NCI-H1417 treated with DMSO at 0.1 percent for 48 hours (cell line): ENCODE measurements around the gene CEMP1.
"Not testable (repeated sequence)": the region's sequence is repeated elsewhere in the genome, so short reads cannot be mapped to it uniquely, and the experiment has no call there.

ENCODE experiments used
- DNase-seq: peaks from one replicate; lab custom pipeline; 2025; lab: John Stamatoyannopoulos, UW

Gene CEMP1

GRCh38 chr16:2535625-2536013 lies 4.4 kb upstream of the CEMP1 start:
- DNase-seq, result no peak

- not testable (repeated sequence) for DNase-seq
These were observed 3.1 kb upstream of the CEMP1 start for GRCh38 chr16:2534335-2534734.

DNA sequence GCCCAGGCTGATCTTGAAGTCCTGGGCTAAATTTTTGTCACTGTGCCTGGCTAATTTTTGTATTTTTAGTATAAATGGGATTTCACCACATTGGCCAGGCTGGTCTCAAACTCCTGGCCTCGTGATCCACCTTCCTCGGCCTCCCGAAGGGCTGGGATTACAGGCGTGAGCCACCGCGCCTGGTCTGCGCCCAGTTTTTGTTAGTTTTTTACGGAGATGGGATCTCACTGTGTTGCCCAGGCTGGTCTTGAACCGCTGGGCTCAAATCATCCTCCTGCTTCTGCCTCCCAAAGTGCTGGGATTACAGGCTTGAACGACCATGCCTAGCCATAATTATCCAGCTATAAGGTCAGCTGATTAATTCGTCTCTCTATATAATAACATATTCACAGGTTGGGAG lies 2.7 kb upstream of the CEMP1 start:
- no peak for DNase-seq

DNA sequence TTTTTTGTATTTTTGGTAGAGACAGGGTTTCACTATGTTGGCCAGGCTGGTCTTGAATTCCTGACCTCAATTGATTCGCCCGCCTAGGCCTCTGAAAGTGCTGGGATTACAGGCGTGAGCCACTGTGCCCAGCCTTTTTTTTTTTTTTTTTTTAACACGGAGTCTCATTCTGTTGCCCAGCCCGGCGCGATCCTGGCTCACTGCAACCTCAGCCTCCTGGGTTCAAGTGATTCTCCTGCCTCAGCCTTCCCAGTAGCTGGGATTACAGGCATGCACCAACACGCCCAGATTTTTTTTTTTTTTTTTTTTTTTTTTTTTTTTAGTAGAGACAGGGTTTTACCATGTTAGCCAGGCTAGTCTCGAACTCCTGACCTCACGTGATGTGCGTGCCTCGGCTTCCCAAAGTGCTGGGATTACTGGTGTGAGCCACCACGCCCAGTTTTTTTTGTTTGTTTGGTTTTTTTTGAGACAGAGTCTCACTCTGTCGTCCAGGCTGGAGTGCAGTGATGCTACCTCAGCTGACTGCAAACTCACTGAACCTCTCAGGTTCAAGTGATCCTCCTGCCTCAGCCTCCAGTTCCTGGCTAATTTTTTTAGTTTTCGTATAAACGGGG lies 2.0 kb upstream of the CEMP1 start:
- DNase-seq, result not testable (repeated sequence)

GRCh38 chr16:2532494-2533141 lies 1.4 kb upstream of the CEMP1 start:
- DNase-seq, result peak; percentile 1

DNA sequence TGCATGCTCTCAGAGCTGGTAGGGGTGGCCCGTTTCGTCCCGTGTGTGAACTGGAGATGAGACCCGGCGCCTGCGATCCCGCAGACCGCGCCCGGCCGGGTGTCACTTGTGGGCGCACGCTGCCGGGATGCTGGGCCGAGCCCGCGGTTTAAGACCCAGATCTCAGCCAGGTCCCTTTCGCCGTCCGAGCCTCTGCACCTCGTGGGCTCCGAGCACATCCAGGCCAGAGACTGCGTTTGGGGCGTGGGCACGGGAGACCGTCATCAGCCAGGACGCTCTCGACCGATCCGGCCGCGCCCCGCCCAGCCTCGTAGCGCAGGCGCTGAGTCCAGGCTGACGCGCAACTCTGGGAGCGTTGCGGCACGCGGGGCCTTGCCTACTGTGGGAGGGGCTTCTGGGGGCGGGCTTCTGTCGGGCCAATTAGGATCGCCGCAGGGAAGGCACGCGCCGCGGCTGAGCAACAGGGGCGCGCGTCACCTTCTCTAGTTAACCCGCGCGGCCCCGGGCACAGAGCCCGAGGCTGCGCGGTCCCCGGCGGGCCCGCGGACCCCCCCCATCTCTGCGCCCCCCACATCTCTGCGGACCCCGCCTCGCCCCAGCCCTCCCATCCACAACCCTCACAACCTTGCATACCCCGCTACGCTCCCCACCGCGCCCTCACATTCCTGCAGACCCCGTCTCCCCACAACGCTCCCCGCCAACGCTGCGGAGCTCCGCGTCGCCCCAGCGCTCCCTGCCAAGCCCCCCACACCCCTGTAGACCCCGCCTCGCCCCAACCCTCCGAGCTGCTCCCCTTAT lies 687 bp upstream of the CEMP1 start:
- peak; percentile 47 for DNase-seq

DNA sequence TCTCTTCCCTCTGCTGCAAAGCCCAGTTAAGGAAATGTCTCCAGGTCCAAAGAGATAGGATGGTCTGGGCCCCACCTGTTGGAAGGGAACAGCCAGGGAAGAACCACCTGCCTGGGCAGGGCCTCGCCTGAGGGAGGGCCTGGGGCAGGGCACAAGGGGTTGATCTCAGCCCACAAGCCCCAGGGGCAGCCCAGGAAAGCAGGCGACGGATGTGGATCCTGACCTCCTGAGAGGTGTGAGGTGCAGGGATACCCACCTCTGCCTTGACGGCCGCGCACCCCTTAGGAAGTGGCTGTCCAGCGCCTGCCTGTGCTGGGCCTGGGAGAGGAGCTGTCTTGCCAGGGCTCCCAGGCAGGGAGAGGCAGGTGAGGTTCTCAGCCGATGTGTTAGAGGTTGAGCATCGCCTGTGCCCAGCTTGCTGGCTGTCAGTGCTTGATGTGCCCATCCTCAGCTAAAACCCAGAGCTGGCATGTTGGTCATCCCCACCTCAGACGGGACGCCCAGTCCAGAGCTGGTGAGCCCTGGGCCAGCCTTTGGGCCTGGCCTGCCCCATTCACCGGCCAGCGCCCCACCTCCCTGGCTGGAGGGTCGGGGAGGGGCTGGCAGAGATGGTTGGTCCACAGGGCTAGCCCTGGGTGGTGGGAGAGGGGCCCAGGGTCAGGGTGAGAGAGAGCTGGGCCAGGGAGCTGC lies 434 bp downstream of the CEMP1 start:
- no peak for DNase-seq

- no peak for DNase-seq
These were observed 1.1 kb downstream of the CEMP1 start for GRCh38 chr16:2529961-2530628.

DNA sequence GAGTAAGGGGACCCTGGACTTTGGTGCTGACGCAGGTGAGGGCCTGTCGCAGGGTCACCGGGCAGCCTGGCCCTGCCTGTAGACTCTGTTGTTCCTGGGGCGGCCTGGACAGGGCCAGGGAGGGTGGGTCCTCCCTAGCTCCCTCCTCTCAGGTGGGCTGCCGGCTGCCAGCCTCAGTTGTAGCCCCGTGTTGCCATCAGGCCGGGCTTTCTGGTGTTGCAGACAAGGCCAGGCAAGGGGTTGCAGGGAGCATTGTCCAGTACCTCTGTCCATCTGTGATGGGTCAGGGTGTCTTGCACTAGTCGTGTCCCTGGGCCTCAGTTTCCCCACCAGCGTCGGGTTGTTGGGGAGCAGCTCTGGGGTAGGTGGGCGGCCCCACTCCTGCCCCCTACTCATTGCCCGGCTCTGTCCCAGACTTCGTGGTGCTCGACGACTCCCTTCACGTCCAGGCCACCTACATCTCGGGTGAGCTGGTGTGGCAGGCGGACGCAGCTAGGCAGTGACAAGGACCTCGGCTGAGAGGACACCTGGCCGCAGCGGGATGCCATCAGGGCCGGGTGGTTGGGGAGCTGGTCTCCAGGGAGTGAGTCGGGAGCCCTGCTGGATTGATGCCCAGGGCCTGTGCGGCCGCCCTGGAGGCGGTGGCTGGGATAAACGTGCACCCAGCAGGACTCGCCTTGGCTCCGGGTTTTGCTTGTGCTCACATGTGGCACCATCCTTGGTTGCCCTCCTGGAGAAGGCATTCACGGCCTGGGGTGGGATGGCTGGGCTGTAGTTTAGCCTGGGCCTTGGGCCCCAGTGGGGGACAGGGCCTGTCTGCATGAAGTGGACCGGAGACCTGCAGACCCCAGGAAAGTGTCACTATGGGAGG lies 1.9 kb downstream of the CEMP1 start:
- no peak for DNase-seq

DNA sequence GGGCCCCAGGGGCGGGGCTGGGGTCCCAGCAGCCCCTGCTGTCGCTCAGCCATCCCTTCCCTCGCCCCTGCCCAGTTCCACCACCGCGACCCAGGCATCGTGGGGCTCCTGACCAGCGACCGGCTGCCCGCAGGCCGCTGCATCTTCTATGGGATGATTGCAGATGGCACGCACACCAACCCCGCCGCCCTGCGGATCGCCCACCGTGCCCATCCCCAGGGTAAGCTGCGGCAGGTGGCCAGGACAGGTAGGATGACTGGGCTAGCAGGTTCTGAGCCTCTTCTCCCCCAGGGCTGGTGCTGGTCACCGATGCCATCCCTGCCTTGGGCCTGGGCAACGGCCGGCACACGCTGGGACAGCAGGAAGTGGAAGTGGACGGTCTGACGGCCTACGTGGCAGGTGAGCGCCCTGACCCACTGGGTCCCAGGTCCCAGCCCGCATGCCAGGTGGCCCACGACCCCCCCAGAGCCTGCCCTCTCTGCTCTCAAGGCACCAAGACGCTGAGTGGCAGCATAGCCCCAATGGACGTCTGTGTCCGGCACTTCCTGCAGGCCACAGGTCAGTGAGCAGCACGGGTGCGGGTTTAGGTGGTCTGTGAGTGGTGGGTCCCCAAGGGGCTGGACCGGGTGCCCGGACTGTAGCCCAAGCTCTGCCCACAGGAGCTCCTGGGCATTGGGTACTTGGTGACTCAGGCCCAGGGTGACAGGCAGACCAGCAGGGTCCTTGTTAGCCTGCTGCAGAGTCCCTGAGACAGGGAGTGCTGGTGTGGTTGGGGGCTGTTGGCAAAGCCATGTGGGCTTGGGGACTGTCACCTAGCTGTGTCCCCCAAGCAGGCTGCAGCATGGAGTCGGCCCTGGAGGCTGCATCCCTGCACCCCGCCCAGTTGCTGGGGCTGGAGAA lies 2.8 kb downstream of the CEMP1 start:
- no peak for DNase-seq

DNA sequence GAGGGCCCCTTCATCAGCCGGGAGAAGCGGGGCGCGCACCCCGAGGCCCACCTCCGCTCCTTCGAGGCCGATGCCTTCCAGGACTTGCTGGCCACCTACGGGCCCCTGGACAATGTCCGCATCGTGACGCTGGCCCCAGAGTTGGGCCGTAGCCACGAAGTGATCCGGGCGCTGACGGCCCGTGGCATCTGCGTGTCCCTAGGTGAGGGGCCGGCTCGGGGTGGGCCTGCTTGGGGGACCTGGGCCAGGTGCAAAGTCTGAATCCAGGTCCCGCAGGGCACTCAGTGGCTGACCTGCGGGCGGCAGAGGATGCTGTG lies 3.5 kb downstream of the CEMP1 start:
- DNase-seq, result no peak

DNA sequence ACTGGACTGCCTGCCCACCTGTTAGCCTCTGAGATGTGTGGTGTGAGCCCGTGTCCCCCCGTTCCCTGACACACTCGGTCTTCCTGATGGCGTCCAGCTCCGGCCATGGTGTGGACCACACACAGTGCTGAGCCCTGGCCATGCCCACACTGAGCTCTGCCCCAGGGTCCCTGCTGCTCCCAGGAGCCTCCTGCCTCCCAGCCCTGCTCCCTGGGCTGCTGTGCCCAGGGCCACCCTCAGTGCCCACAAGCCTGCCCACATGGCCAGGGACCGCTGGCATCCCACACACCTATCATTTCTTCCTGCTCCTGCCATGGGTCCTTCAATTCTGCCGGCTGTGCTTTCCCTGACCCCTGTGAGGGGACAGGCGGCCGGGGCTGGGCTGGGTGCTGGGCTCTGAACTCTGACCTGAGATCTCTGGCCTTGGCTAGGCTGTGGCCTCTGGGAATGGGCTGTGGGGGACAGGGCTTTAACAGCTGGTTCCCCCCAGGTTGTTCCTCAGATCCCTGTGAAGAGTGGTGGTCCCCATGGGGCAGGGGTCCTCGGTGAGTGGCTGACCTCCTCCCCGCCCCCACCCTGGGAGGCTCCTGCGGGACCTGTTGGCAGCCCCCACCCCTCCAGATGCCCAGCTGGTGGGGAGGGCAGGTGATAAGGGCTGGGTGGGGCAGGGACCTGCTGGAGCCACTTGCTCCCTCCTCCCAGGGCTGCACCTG lies 4.0 kb downstream of the CEMP1 start:
- DNase-seq, result no peak

GRCh38 chr16:2526135-2526534 lies 5.1 kb downstream of the CEMP1 start:
- DNase-seq, result no peak

GRCh38 chr16:2524339-2524938 lies 6.8 kb downstream of the CEMP1 start:
- DNase-seq, result no peak

DNA sequence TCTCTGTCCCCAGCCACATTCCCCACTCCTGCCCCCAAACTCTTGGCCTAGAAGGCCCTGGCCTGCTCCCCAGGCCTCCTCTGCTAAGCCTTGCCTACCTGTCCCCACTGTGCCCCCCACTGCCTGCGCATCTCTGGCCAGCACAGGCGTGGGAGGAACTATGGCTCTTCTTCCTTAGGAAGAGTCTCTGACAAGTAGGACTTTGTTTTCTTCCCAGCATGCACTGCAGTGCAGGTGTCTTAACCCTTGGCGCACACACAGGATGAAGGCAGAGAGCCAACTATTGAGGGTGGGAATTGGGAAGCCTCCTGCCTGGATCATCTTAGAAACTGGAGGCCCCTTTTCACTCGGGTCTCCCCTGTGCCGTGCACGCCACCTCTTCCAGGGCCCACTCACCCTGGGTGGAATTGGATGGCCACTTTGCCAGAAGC lies 7.4 kb downstream of the CEMP1 start:
- no peak for DNase-seq

DNA sequence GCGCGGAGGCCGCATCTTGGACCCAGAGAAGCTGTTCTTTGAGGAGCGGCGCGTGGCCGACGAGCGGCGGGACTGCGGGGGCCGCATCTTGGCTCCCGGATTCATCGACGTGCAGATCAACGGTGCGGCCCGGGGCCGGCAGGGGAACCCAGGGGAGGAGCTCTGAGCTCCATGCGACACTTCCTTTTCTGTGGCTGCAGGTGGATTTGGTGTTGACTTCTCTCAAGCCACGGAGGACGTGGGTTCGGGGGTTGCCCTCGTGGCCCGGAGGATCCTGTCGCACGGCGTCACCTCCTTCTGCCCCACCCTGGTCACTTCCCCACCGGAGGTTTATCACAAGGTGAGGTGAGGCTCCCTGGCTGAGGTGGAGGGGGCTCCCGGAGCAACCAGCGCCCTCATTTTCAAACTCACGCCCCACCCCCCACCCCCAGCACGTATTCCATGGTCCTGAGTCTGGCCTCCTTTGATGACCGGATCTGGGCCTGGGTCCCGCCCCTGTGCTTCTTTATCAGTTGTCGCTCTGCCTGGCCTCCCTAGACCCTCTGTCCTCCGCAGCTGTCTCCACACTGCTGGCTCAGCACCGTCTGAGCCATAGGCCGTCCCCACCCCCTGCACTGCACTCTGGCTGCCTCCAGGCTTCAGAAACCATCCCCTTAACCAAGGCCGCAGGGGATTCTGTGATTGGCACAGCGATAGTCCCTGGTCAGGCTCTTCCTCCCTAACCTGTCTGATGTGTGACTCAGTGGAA lies 10.2 kb downstream of the CEMP1 start:
- no peak for DNase-seq

DNA sequence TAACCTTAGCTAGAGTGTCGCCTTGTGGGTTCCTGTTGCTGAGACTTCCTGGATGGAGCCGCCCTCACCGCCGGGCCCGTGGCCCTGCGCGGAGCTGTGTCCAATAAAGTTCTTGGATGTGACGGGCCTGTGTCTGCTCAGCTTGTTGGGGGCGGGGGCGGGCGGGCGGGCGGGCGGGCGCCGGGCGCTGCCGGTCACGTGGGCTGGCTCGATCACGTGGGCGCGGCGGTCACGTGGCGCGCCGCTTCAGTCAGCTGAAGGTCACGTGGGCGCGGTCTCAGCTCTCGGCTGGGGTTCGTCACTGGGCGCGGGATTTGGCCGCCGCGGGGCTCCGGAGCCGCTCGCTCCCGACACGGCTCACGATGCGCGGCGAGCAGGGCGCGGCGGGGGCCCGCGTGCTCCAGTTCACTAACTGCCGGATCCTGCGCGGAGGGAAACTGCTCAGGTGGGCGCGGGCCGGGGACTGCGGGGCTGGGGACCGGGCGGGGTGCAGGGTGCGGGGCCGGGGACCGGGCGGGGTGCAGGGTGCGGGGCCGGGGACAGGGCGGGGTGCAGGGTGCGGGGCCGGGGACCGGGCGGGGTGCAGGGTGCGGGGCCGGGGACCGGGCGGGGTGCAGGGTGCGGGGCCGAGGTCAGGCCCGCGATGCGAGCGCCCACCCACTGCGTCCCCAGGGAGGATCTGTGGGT lies 11.0 kb downstream of the CEMP1 start, which contains the start of gene AMDHD2:
Gene AMDHD2, plus strand, starts transcription at position 275 of the 687 bp plus-strand sequence. Its CDS starts 88 bp downstream, at position 363.
- peak; percentile 4 for DNase-seq

GRCh38 chr16:2519711-2520080 lies 11.5 kb downstream of the CEMP1 start:
- DNase-seq, result no peak
